Lower lobe of right lung (tissue), 2 donors: ENCODE data around the gene ITGAE. TPM values are rescaled to one million over a fixed set of nuclear protein-coding genes. Genes with fewer than 3 reads are reported as not detected.

Source experiments
- ATAC-seq, 2 donors: fragments of 200-7000 bp; cut with Tn5 transposase; one replicate each; pipeline ENCODE4 v1.9.1; 2020 to 2022; ENCODE audit warnings: mild to moderate bottlenecking in 2 of 2, moderate library complexity in 2 of 2
- DNase-seq: peaks from one replicate; pipeline ENCODE4 v3.0.0-alpha.2; 2020
- H3K27ac ChIP-seq: fragments of 200-600 bp; one replicate; pipeline ENCODE4 v1.8.0; 2022
- H3K27me3 ChIP-seq: fragments of 200-600 bp; one replicate; pipeline ENCODE4 v1.8.0; 2022; ENCODE audit warnings: low read depth
- H3K36me3 ChIP-seq: fragments of 200-600 bp; one replicate; pipeline ENCODE4 v1.8.0; 2022; ENCODE audit warnings: mild to moderate bottlenecking
- H3K4me1 ChIP-seq: fragments of 200-600 bp; one replicate; pipeline ENCODE4 v1.8.0; 2022
- H3K4me3 ChIP-seq: fragments of 200-600 bp; one replicate; pipeline ENCODE4 v1.8.0; 2022; ENCODE audit warnings: mild to moderate bottlenecking
- H3K9me3 ChIP-seq: fragments of 200-600 bp; one replicate; pipeline ENCODE4 v1.8.0; 2022
- intact Hi-C: fragments of 100-400 bp; cut with DNase I; formaldehyde crosslinking; loops from one replicate; pipeline ENCODE4 v1.11.0; 2022
- total RNA-seq: library from RNA; stranded (reverse); fragmentation: NEBNext Ultra II Directional; extraction: Animal tissue kit (Norgen Biotek cat#: 25700); gene quantifications from one replicate; pipeline ENCODE4 v1.2.1, GENCODE V29; 2021
- TF ChIP-seq, protein P1 (sequence below): fragments of 200-600 bp; IDR thresholded peaks from one replicate; pipeline ENCODE4 v1.8.0; 2022; ENCODE audit warnings: antibody characterized with exemption, mild to moderate bottlenecking
- donor health status: DM: no; HTN: yes; CAD: no; lungs with severe emphysema.

The ITGAE gene
- total RNA-seq, 1 donor from 2014 or later, result 35.4 TPM

DNA sequence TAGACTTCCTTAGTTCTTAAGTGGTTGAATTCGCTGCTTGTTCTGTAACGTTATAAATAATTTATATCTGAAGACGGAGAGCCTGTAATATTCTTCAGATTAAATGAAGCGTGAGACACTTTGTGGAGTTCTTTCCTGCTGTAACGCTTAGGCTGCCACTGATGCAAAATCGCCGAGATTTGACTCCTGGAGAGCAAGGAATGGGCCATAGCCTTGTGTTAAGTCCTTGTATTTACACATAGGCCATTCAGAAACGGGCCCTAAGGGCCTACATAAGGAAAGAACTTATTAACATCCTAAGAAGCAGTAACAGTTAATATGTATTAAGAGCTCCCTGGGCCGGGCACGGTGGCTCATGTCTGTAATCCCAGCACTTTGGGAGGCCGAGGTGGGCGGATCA, 131.4 kb downstream of the ITGAE start:
- Histone ChIP-seq H3K9me3 (no peaks in the 10 kb centered on the region), H3K4me3 (peak overlapping the region; percentile 93), H3K27ac (peak overlapping the region; percentile 96), H3K27me3 (no peaks in the 10 kb centered on the region), H3K4me1 (peaks cover 36% of the 10 kb centered on the region), H3K36me3 (peaks cover 5% of the 10 kb centered on the region)
- TF ChIP-seq, protein P1, sequence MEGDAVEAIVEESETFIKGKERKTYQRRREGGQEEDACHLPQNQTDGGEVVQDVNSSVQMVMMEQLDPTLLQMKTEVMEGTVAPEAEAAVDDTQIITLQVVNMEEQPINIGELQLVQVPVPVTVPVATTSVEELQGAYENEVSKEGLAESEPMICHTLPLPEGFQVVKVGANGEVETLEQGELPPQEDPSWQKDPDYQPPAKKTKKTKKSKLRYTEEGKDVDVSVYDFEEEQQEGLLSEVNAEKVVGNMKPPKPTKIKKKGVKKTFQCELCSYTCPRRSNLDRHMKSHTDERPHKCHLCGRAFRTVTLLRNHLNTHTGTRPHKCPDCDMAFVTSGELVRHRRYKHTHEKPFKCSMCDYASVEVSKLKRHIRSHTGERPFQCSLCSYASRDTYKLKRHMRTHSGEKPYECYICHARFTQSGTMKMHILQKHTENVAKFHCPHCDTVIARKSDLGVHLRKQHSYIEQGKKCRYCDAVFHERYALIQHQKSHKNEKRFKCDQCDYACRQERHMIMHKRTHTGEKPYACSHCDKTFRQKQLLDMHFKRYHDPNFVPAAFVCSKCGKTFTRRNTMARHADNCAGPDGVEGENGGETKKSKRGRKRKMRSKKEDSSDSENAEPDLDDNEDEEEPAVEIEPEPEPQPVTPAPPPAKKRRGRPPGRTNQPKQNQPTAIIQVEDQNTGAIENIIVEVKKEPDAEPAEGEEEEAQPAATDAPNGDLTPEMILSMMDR, result no peak
- intact Hi-C loops, result no loop called here
- DNase-seq (no peak), ATAC-seq (no peak)

DNA sequence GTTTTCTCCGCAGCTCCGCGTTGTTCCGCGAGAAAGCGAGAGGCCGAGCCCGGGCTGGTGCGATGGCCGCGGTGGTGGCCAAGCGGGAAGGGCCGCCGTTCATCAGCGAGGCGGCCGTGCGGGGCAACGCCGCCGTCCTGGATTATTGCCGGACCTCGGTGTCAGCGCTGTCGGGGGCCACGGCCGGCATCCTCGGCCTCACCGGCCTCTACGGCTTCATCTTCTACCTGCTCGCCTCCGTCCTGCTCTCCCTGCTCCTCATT, 132.0 kb downstream of the ITGAE start:
- intact Hi-C loops, result no loop called here
- Histone ChIP-seq H3K9me3 (no peaks in the 10 kb centered on the region), H3K27me3 (no peaks in the 10 kb centered on the region), H3K4me3 (peak overlapping the region; percentile 93), H3K4me1 (peaks cover 36% of the 10 kb centered on the region), H3K27ac (peak overlapping the region; percentile 96), H3K36me3 (peaks cover 10% of the 10 kb centered on the region)
- DNase-seq, result no peak
- TF ChIP-seq, protein P1, result no peak
- ATAC-seq, result no peak

DNA sequence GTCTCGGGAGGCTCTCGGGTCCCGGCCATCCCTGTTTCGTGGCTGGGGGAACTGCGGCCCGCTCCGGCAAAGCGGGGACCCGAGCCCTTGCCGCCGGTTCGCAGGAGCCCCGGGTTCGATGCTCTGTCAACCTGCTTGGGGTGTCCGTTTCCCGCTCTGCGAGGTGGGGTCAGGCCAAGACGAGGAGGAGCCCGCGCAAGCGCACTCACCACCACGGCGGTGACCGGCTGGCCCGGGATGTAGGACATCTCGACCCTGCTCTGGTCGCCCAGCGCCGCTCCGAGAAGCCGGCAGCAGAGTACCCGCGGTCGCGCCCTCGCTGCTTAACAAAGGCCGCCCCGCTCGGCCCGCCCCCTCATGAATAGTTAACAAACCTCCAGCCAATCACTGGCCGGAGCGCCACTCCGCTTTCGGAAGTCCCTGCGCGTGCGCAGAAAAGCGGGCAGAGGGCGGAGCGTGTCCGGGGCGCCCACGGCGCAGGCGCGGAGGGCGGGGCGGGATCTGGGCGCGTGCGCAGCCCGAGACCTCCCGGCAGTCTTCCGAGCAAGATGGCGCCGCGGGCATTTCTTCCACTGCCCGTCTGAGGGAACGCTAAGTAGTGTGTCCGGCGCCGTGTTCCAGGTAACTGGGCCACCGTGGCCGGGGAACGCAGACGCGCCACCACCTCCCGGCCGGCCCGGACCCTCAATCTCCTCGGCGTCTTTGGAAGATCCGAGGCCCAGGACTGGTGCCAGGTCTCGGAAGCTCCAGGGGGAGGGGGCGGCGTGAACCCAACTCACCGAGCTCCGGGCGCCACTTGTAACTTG, 132.5 kb downstream of the ITGAE start, which contains the start of the genes EMC6 and TAX1BP3:
TSS of gene EMC6 (plus strand) at position 534 of the 806 bp plus-strand sequence. CDS start 335 bp downstream, outside the sequence.
TSS of gene TAX1BP3 (minus strand) at position 300 of the 806 bp plus-strand sequence. CDS start at position 248, 52 bp downstream.
- TF ChIP-seq, protein P1, result no peak

DNA sequence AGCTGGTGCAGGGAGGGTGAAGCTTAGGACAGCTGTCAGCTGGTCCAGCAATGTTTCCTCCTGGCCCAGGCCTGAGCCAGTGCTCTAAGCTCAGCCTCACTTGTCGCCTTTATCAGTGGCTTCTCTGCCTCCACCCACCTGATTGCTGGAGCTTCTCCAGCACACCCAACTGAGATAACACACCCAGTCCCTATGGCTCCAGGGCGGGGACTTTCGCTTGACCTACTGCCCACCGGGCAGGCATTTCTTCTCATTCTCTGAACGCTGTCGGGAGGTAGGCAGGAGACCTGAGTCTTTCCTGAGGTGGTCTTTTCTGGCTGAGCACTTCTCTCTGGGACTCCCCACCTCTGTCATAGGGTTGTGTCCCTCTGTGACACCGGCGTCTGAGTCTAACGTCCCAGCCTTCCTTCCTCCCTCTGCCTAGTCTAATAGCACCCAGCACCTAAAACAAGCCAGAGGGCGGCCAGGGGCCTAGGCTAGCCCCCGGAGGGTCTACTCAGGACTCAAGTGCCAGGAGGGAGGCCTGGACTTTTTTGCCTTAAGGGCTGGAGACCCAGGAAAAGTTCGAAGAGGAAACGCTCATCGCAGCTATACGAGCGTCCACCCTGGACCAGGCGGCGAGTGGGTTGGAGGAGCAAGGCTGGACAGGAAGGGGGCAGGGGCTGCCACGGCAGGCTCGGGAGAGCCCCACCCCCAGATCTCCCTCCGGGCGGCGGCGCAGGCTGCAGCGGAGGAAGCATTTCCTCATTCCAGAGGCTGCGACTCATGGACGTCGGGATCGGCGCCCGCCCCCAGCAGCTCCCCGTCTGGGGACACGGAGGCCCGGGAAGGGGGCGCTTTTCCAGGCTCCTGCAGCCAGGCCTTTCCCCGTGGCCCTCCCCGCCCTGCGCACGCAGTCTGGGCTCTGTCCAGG, 133.4 kb downstream of the ITGAE start:
- peak; percentile 90 to 92 for ATAC-seq
- TF ChIP-seq, protein P1, result peak; percentile 15

More for the DNA sequence above, 132.5 kb downstream of the ITGAE start, which contains the start of the genes EMC6 and TAX1BP3:
- peak; percentile 99 for DNase-seq
- peak; percentile 97 for ATAC-seq
- H3K9me3 ChIP-seq, result no peaks in the 10 kb centered on the region
- H3K4me3 ChIP-seq, result peak within 1 kb of the TSS; percentile 93
- H3K27ac ChIP-seq, result peak within 1 kb of the TSS; percentile 96
- intact Hi-C loops, result no loop called here
- peaks cover 36% of the 10 kb centered on the region for H3K4me1 ChIP-seq
- no peaks in the 10 kb centered on the region for H3K27me3 ChIP-seq
- peaks cover 16% of the 10 kb centered on the region for H3K36me3 ChIP-seq

DNA sequence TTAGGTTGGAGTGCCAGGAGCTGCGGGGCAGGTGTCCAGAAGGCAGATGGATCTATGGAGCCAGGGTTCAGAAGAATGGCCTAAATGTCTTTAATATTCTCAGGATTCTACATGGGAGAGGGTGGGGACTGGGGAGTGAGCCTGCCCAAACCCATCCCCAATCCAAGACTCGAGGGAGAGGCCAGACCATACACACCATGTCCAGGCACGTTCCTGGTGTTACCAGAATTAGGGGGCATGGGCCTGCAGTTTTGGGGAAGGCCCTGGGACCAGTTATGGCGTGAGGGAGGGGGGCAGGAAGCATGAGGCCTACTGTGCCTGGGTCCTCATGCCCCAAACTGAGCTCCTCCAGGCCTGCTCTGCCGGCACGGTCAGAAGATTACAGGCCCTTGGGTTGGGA, 134.5 kb downstream of the ITGAE start:
- no peaks in the 10 kb centered on the region for H3K9me3 ChIP-seq
- ATAC-seq (no peak), DNase-seq (no peak)
- peaks cover 36% of the 10 kb centered on the region for H3K36me3 ChIP-seq
- TF ChIP-seq, protein P1, result no peak
- H3K4me1 ChIP-seq, result peaks cover 36% of the 10 kb centered on the region
- intact Hi-C loops, result no loop called here
- H3K4me3 ChIP-seq, result peak overlapping the region; percentile 93
- H3K27me3 ChIP-seq, result no peaks in the 10 kb centered on the region
- peak overlapping the region; percentile 96 for H3K27ac ChIP-seq

More for the DNA sequence above, 133.4 kb downstream of the ITGAE start:
- peak; percentile 92 for DNase-seq
- intact Hi-C loops, result no loop called here
- Histone ChIP-seq H3K36me3 (peaks cover 24% of the 10 kb centered on the region), H3K4me3 (peak overlapping the region; percentile 93), H3K4me1 (peaks cover 36% of the 10 kb centered on the region), H3K9me3 (no peaks in the 10 kb centered on the region), H3K27ac (peak overlapping the region; percentile 96), H3K27me3 (no peaks in the 10 kb centered on the region)
